CD4-positive, alpha-beta T cell (primary cell): ENCODE measurements around the gene POLR1E. TPM values are rescaled to one million over a fixed set of nuclear protein-coding genes. Genes with fewer than 3 reads are reported as not detected.
"Not testable (repeated sequence)": the region's sequence is repeated elsewhere in the genome, so short reads cannot be mapped to it uniquely, and the experiment has no call there.

ENCODE experiments used
- ATAC-seq: fragments of 200-7000 bp; cut with Tn5 transposase; one replicate; pipeline ENCODE4 v1.10.0; 2022; ENCODE audit warnings: mild to moderate bottlenecking; ENCODE audit not compliant: poor library complexity
- CTCF ChIA-PET: fragments of 350-600 bp; sonication (Branson Sonifier 250); formaldehyde crosslinking; loops from one replicate; lab custom pipeline; 2021; ENCODE audit warnings: antibody characterized with exemption, inconsistent platforms; lab: Charles Lee
- POLR2A ChIA-PET: fragments of 350-600 bp; sonication (Branson Sonifier 250); formaldehyde crosslinking; loops from one replicate; lab custom pipeline; 2021; ENCODE audit warnings: antibody characterized with exemption, inconsistent platforms; lab: Charles Lee
- DNase-seq, 14 experiments: peaks; one replicate each; pipeline ENCODE4 v3.0.0-alpha.2; 2013 to 2020; ENCODE audit warnings: mixed read lengths in 2 of 14
- H3K27ac ChIP-seq, 2 donors: one replicate each; pipeline versions ENCODE4 v1.5.1 to v1.7.0; 2013; ENCODE audit warnings: low read length in 2 of 2, low read depth in 1 of 2, mild to moderate bottlenecking in 1 of 2
- H3K27me3 ChIP-seq, 2 experiments: 1 replicate in 1 of 2; 2 replicates in 1 of 2; pipeline versions ENCODE4 v1.6.1 to v1.7.0; 2013; ENCODE audit warnings: low read length in 2 of 2, control low read depth in 1 of 2, mild to moderate bottlenecking in 1 of 2, moderate library complexity in 1 of 2; ENCODE audit not compliant: insufficient read depth in 2 of 2, control insufficient read depth in 1 of 2
- H3K36me3 ChIP-seq: one replicate; pipeline ENCODE4 v1.6.1; 2013; ENCODE audit warnings: low read length, control low read depth; ENCODE audit not compliant: insufficient read depth
- H3K4me1 ChIP-seq: one replicate; pipeline ENCODE4 v1.6.1; 2013; ENCODE audit warnings: low read length, control low read depth; ENCODE audit not compliant: insufficient read depth
- H3K4me3 ChIP-seq: one replicate; pipeline ENCODE4 v1.5.1; 2013; ENCODE audit warnings: mild to moderate bottlenecking, low read length, moderate library complexity
- H3K9me3 ChIP-seq, 2 experiments: 1 replicate in 1 of 2; 2 replicates in 1 of 2; pipeline versions ENCODE4 v1.6.1 to v1.7.0; 2013; ENCODE audit warnings: low read length in 2 of 2, mild to moderate bottlenecking in 2 of 2, control low read depth in 1 of 2, moderate library complexity in 1 of 2; ENCODE audit not compliant: control insufficient read depth in 1 of 2, insufficient read depth in 1 of 2
- H3K27ac Mint-ChIP-seq: one replicate; pipeline ENCODE4 v1.8.0; 2020; ENCODE audit warnings: mixed read lengths
- H3K27me3 Mint-ChIP-seq: one replicate; pipeline ENCODE4 v1.8.0; 2021; ENCODE audit warnings: mixed read lengths
- H3K36me3 Mint-ChIP-seq: one replicate; pipeline ENCODE4 v1.8.0; 2021; ENCODE audit warnings: low read depth, mixed read lengths
- H3K4me1 Mint-ChIP-seq: one replicate; pipeline ENCODE4 v1.8.0; 2021; ENCODE audit warnings: low read depth, mixed read lengths
- H3K4me3 Mint-ChIP-seq: one replicate; pipeline ENCODE4 v1.8.0; 2020; ENCODE audit warnings: mild to moderate bottlenecking, mixed read lengths
- H3K9me3 Mint-ChIP-seq: one replicate; pipeline ENCODE4 v1.8.0; 2020; ENCODE audit warnings: mixed read lengths
- CTCF ChIP-seq: fragments of 200-600 bp; IDR thresholded peaks from one replicate; pipeline ENCODE4 v1.8.0; 2022; ENCODE audit warnings: antibody characterized with exemption, mild to moderate bottlenecking
- intact Hi-C, 2 experiments: fragments of 100-400 bp; cut with DNase I in 1 of 2; cut with micrococcal nuclease in 1 of 2; formaldehyde crosslinking; loops; one replicate each; pipeline versions ENCODE4 v1.15.1 to v1.9.0; 2023 to 2025; cut with DNase I, micrococcal nuclease
- total RNA-seq, 174 experiments: library from RNA in 2 of 174; stranded (reverse) in 2 of 174; gene quantifications; one replicate each; pipeline ENCODE4 v1.2.3 and lab custom pipeline; 2021 to 2026

The POLR1E gene
- total RNA-seq, 2 experiments from 2014 or later = 28.9 to 29.7 TPM

DNA sequence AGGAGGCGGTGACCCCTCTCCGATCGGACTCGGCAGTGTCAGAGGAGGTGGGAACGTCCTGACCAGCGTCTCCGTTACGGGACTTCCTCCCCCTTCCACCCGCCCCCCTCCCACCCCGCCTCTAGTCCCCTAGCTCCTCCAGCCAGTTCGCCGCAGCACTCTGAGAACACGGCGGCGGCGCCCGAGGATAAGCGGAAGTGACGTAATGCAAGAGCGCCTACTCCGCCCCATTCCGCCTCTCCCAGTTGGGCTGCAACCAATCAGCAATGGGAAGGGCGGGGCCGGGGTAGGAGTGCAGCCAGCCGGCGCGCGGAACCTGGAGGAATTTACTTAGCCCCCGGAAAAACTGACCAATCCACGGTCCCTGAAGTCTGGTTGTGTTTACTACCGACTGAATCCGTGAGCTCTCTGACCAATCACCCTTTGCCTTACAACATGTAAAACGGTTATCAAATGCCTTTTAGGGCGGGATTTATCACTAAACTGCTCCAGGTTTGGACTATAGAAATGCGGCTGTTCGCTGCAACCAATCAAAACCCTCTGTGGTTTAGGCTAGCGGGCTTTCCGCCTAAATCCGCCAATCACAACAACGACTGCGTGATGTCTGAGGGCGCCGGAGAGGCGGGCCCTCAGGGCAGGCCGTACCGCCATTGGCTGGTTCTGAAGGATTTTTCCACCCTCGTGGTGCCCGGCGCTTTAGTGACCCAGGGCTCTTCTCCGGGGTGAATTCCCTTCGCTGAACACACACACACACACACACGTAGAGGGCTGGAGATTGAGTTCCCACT is 20.3 kb upstream of the POLR1E start, which contains the start of gene ZBTB5:
Gene ZBTB5, minus strand, starts transcription at position 202 of the 788 bp plus-strand sequence. CDS start 22,899 bp downstream, outside the sequence.
- no peaks in the 10 kb centered on the region for H3K9me3 ChIP-seq
- ChIA-PET POLR2A (interaction anchor here (0.5 to 2.5 kb wide), 12 partner anchors 9 to 386 kb away, joined by 3 to 52 read pairs (median 4); partner anchors contain the start of genes GRHPR, POLR1E, TOMM5 and ZCCHC7), CTCF (no interaction called here)
- no peaks in the 10 kb centered on the region for H3K9me3 Mint-ChIP-seq
- no peak for TF ChIP-seq CTCF
- peak within 1 kb of the TSS; percentile 90 to 95 for H3K27ac ChIP-seq
- H3K4me3 Mint-ChIP-seq = peak within 1 kb of the TSS; percentile 91
- peak; percentile 97 to 100 (median 98) for DNase-seq
- H3K4me1 Mint-ChIP-seq = peaks cover 40% of the 10 kb centered on the region
- H3K4me1 ChIP-seq = peaks cover 31% of the 10 kb centered on the region
- H3K36me3 Mint-ChIP-seq = peaks cover 20% of the 10 kb centered on the region
- peak; percentile 80 for ATAC-seq
- H3K4me3 ChIP-seq = peak within 1 kb of the TSS; percentile 96
- H3K27me3 Mint-ChIP-seq = no peaks in the 10 kb centered on the region
- no peaks in the 10 kb centered on the region for H3K36me3 ChIP-seq
- peak within 1 kb of the TSS; percentile 92 for H3K27ac Mint-ChIP-seq
- H3K27me3 ChIP-seq = no peaks in the 10 kb centered on the region
- intact Hi-C loops = loop anchor here (1.0 to 10.0 kb wide), 10 partner anchors 19 to 1068 kb away; partner anchors contain the start of genes GRHPR (in 2 of the 2), MELK (in 1 of the 2), POLR1E (in 1 of the 2) and TOMM5 (in 1 of the 2)

DNA sequence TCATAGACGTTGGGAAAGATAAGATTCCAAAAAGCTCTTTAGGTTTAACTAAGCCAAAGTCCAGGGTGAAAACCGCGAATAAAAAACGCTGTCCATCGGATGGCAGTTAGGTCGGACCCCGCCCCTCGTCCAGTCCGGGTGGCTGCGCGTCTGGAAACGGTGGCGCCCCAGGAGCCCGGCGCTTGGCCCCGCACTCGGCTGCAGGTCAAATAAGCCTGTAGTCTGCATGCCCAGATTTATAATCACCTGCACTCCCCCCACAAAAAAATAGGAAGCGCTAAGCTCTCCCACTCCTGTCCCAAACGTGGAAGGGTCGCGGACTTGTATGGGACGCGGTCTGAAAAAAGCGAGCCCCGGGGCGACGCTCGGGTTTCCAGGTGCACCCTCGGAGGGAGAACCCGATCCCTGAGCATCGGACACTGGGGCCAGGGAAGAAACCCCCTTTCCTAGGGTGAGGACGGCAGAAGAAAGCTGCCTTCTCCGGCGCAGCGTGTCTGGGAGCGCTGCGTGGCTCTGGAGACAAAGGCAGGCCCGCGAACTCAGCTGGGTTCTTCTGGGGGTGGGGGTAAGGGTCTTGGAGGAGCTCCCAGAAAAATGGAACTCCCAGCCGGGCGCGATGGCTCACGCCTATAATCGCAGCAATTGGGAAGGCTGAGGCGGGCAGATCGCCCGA is 19.6 kb upstream of the POLR1E start:
- H3K4me1 Mint-ChIP-seq = peaks cover 37% of the 10 kb centered on the region
- CTCF ChIA-PET = no interaction called here
- no peaks in the 10 kb centered on the region for H3K9me3 ChIP-seq
- TF ChIP-seq CTCF = no peak
- peak overlapping the region; percentile 90 to 95 for H3K27ac ChIP-seq
- peaks cover 29% of the 10 kb centered on the region for H3K4me1 ChIP-seq
- ATAC-seq (no peak), DNase-seq (peak in 6 of 14 experiments; percentile 1 to 57 (median 28))
- no peaks in the 10 kb centered on the region for H3K27me3 Mint-ChIP-seq
- no peaks in the 10 kb centered on the region for H3K36me3 ChIP-seq
- peak overlapping the region; percentile 96 for H3K4me3 ChIP-seq
- H3K36me3 Mint-ChIP-seq = peaks cover 20% of the 10 kb centered on the region
- H3K4me3 Mint-ChIP-seq = peak overlapping the region; percentile 91
- intact Hi-C loops = loop anchor here (1.0 to 10.0 kb wide), 8 partner anchors 18 to 1069 kb away; partner anchors contain the start of genes GRHPR (in 1 of the 2), MELK (in 1 of the 2), TOMM5 (in 1 of the 2) and TRMT10B (in 1 of the 2)
- POLR2A ChIA-PET = interaction anchor here (0.5 to 2.5 kb wide), 13 partner anchors 9 to 1717 kb away, joined by 3 to 52 read pairs (median 4); partner anchors contain the start of genes GRHPR, POLR1E, RGP1 and TOMM5
- no peaks in the 10 kb centered on the region for H3K27me3 ChIP-seq
- H3K27ac Mint-ChIP-seq = peak overlapping the region; percentile 92
- H3K9me3 Mint-ChIP-seq = no peaks in the 10 kb centered on the region

GRCh38 chr9:37467530-37467929 is 18.2 kb upstream of the POLR1E start:
- peaks cover 20% of the 10 kb centered on the region for H3K36me3 Mint-ChIP-seq
- intact Hi-C loops = loop anchor here (5.0 to 10.0 kb wide), 7 partner anchors 45 to 1070 kb away; partner anchors contain the start of genes GRHPR (in 1 of the 2), MELK (in 1 of the 2), TOMM5 (in 1 of the 2) and TRMT10B (in 1 of the 2)
- H3K27ac ChIP-seq, H3K36me3 ChIP-seq, H3K27ac Mint-ChIP-seq, H3K27me3 ChIP-seq, DNase-seq, H3K9me3 ChIP-seq, H3K4me3 ChIP-seq, H3K9me3 Mint-ChIP-seq, POLR2A ChIA-PET, ATAC-seq, H3K27me3 Mint-ChIP-seq, H3K4me3 Mint-ChIP-seq: not testable (repeated sequence)
- H3K4me1 ChIP-seq = peaks cover 29% of the 10 kb centered on the region
- CTCF ChIA-PET = interaction anchor here (0.7 kb wide), 1 partner anchor 19 kb away, joined by 3 read pairs; no protein-coding TSS in a partner anchor
- H3K4me1 Mint-ChIP-seq = peaks cover 32% of the 10 kb centered on the region
